IMR-90 (cell line): ENCODE results near the gene GRPEL2. TPM values are rescaled to one million over a fixed set of nuclear protein-coding genes. Genes with fewer than 3 reads are reported as not detected.

ENCODE experiments used
- ATAC-seq: fragments of 200-7000 bp; cut with Tn5 transposase; 2 replicates; pipeline ENCODE4 v1.9.1; 2020; ENCODE audit warnings: low read depth, mild to moderate bottlenecking, moderate library complexity
- BruUV-seq: library from RNA; stranded (reverse); fragments of 400-500 nt; replicated peaks from 2 replicates; lab custom pipeline; 2021; lab: Mats Ljungman, UMichigan
- CTCF ChIA-PET: fragments of 300-600 bp; formaldehyde crosslinking; extraction: SDS; loops from one replicate; lab custom pipeline; 2021; ENCODE audit warnings: antibody characterized with exemption; lab: Yijun Ruan, JAX
- POLR2A ChIA-PET: fragments of 300-600 bp; sonication (Branson Sonifier 250); formaldehyde crosslinking; loops from one replicate; lab custom pipeline; 2022; ENCODE audit warnings: antibody characterized with exemption; ENCODE audit not compliant: unreplicated experiment; lab: Charles Lee
- DNase-seq: peaks from one replicate; pipeline ENCODE4 v3.0.0; 2013
- H2AFZ ChIP-seq: replicated peaks from 2 replicates; pipeline ENCODE3; 2013; ENCODE audit warnings: low read length, mild to moderate bottlenecking; ENCODE audit not compliant: poor library complexity
- H2AK5ac ChIP-seq: 2 replicates; pipeline ENCODE4 v1.6.1; 2013; ENCODE audit warnings: low read depth, low read length, inconsistent platforms
- H2AK9ac ChIP-seq: replicated peaks from 2 replicates; pipeline ENCODE3; 2013; ENCODE audit warnings: mild to moderate bottlenecking, low read depth, low read length, moderate library complexity; ENCODE audit not compliant: poor library complexity
- H2BK120ac ChIP-seq: 2 replicates; pipeline ENCODE4 v1.6.1; 2013; ENCODE audit warnings: low read depth, low read length, inconsistent platforms
- H2BK15ac ChIP-seq: 3 replicates; pipeline ENCODE4 v1.6.1; 2013; ENCODE audit warnings: low read depth, low read length, inconsistent platforms
- H2BK20ac ChIP-seq: 2 replicates; pipeline ENCODE4 v1.6.1; 2013; ENCODE audit warnings: low read depth, mild to moderate bottlenecking, inconsistent platforms, low read length, moderate library complexity
- H2BK5ac ChIP-seq: 2 replicates; pipeline ENCODE4 v1.6.1; 2013; ENCODE audit warnings: mild to moderate bottlenecking, low read depth, low read length, inconsistent platforms; ENCODE audit not compliant: poor library complexity, severe bottlenecking
- H3K14ac ChIP-seq: replicated peaks from 2 replicates; pipeline ENCODE4 v1.6.1; 2013; ENCODE audit warnings: low read depth, low read length, inconsistent platforms
- H3K18ac ChIP-seq: 2 replicates; pipeline ENCODE4 v1.6.1; 2013; ENCODE audit warnings: low read depth, low read length, control low read depth
- H3K23ac ChIP-seq: 2 replicates; pipeline ENCODE4 v1.6.1; 2013; ENCODE audit warnings: low read depth, low read length, inconsistent platforms
- H3K27ac ChIP-seq: 2 replicates; pipeline ENCODE4 v1.5.1; 2013; ENCODE audit warnings: mild to moderate bottlenecking, control low read depth, low read length; ENCODE audit not compliant: insufficient read depth
- H3K27me3 ChIP-seq: 2 replicates; pipeline ENCODE4 v1.6.1; 2013; ENCODE audit warnings: low read length; ENCODE audit not compliant: control insufficient read depth, insufficient read depth
- H3K36me3 ChIP-seq: 2 replicates; pipeline ENCODE4 v1.6.1; 2013; ENCODE audit warnings: low read length, mixed read lengths; ENCODE audit not compliant: control insufficient read depth, insufficient read depth
- H3K4ac ChIP-seq: 2 replicates; pipeline ENCODE4 v1.6.1; 2013; ENCODE audit warnings: low read depth, low read length, inconsistent platforms
- H3K4me1 ChIP-seq: 2 replicates; pipeline ENCODE4 v1.6.1; 2013; ENCODE audit warnings: low read length, mixed read lengths; ENCODE audit not compliant: control insufficient read depth, insufficient read depth
- H3K4me2 ChIP-seq: 2 replicates; pipeline ENCODE4 v1.6.1; 2013; ENCODE audit warnings: low read depth, mild to moderate bottlenecking, control low read depth, low read length, moderate library complexity
- H3K4me3 ChIP-seq: 2 replicates; pipeline ENCODE4 v1.5.1; 2013; ENCODE audit warnings: low read depth, mild to moderate bottlenecking, control low read depth, low read length, moderate library complexity; ENCODE audit not compliant: insufficient read depth
- H3K56ac ChIP-seq: 2 replicates; pipeline ENCODE4 v1.6.1; 2013; ENCODE audit warnings: low read length, inconsistent platforms; ENCODE audit not compliant: insufficient read depth; ENCODE audit errors: extremely low read depth
- H3K79me1 ChIP-seq, 2 experiments: 2 replicates each; pipeline ENCODE4 v1.6.1; 2013; ENCODE audit warnings: low read length in 2 of 2, inconsistent platforms in 1 of 2, low read depth in 1 of 2
- H3K9ac ChIP-seq: 2 replicates; pipeline ENCODE4 v1.6.1; 2013; ENCODE audit warnings: low read depth, low read length, control low read depth
- H3K9me1 ChIP-seq: 2 replicates; pipeline ENCODE4 v1.6.1; 2013; ENCODE audit warnings: low read length, inconsistent platforms; ENCODE audit not compliant: insufficient read depth
- H3K9me3 ChIP-seq: 2 replicates; pipeline ENCODE4 v1.6.1; 2013; ENCODE audit warnings: low read length; ENCODE audit not compliant: control insufficient read depth, insufficient read depth
- H4K20me1 ChIP-seq: 2 replicates; pipeline ENCODE4 v1.6.1; 2013; ENCODE audit warnings: low read length, inconsistent platforms; ENCODE audit not compliant: insufficient read depth
- H4K5ac ChIP-seq: 2 replicates; pipeline ENCODE4 v1.6.1; 2013; ENCODE audit warnings: mild to moderate bottlenecking, low read depth, low read length, control low read depth
- H4K8ac ChIP-seq, 2 experiments: 2 replicates each; pipeline ENCODE4 v1.6.1; 2013; ENCODE audit warnings: low read depth in 2 of 2, low read length in 2 of 2, control low read depth in 1 of 2, inconsistent platforms in 1 of 2
- H4K91ac ChIP-seq: 2 replicates; pipeline ENCODE4 v1.6.1; 2013; ENCODE audit warnings: low read depth, low read length, inconsistent platforms; ENCODE audit not compliant: insufficient read depth
- BHLHE40 ChIP-seq: fragments of 150-350 bp; IDR thresholded peaks from 2 replicates; pipeline ENCODE4 v1.6.1; 2016; ENCODE audit warnings: mild to moderate bottlenecking, low read depth, low read length
- CEBPB ChIP-seq: IDR thresholded peaks from 2 replicates; pipeline ENCODE4 v1.6.1; 2012; ENCODE audit warnings: low read depth, low read length, improper control_type of control experiment
- FOS ChIP-seq: fragments of 150-350 bp; IDR thresholded peaks from 2 replicates; pipeline ENCODE4 v1.6.1; 2016; ENCODE audit warnings: low read depth, low read length
- MAFK ChIP-seq: IDR thresholded peaks from 2 replicates; pipeline ENCODE4 v1.6.1; 2012; ENCODE audit warnings: low read depth, low read length, improper control_type of control experiment
- NFE2L2 ChIP-seq: fragments of 150-350 bp; IDR thresholded peaks from 2 replicates; pipeline ENCODE4 v1.6.1; 2016; ENCODE audit warnings: low read depth, mild to moderate bottlenecking, low read length
- RFX5 ChIP-seq: IDR thresholded peaks from 2 replicates; pipeline ENCODE4 v1.8.0; 2012; ENCODE audit warnings: low read depth, mild to moderate bottlenecking, low read length, moderate library complexity
- WGBS, 2 experiments: methylation state at CpG; one replicate each; pipeline versions ENCODE4 v1.1.5 to v1.1.7; 2013; ENCODE audit warnings: missing lambda C conversion rate in 2 of 2; ENCODE audit not compliant: insufficient read length in 1 of 2; ENCODE audit errors: extremely low coverage in 2 of 2; 5-methylcytosine and 5-hydroxymethylcytosine counted together
- dilution Hi-C: fragments of 300-500 bp; cut with HindIII; formaldehyde crosslinking; loops from one replicate; pipeline ENCODE4 v1.14.3; 2018; ENCODE audit warnings: low sequenced_read_pairs; ENCODE audit not compliant: unreplicated experiment
- in situ Hi-C: fragments of 300-500 bp; cut with MboI; formaldehyde crosslinking; loops from 3 replicates; pipeline ENCODE4 v1.14.3; 2019; ENCODE audit warnings: low sequenced_read_pairs, inconsistent platforms, mixed read lengths
- intact Hi-C: fragments of 100-400 bp; cut with micrococcal nuclease; formaldehyde crosslinking; loops from 2 replicates; pipeline ENCODE4 v1.10.0; 2022
- polyA plus RNA-seq, 3 experiments: library from polyadenylated mRNA; depleted of rRNA; stranded (reverse); fragments of >200 nt; gene quantifications; 2 replicates each; pipeline ENCODE4 v1.2.3, GENCODE V29; 2012; ENCODE audit warnings: low replicate concordance in 1 of 3
- total RNA-seq: library from RNA; depleted of rRNA; stranded (reverse); fragments of >200 nt; gene quantifications from 2 replicates; pipeline ENCODE4 v1.2.3, GENCODE V29; 2012
- TF ChIP-seq, protein P1 (sequence below): conservative IDR thresholded peaks from 2 replicates; pipeline ENCODE4 v1.5.1; 2012; ENCODE audit warnings: mild to moderate bottlenecking, low read depth, low read length, improper control_type of control experiment

The GRPEL2 gene
- total and polyA plus RNA-seq, 2 of the 4 experiments (the other 2 are of a cell fraction) = 6.2 to 18.1 TPM

DNA sequence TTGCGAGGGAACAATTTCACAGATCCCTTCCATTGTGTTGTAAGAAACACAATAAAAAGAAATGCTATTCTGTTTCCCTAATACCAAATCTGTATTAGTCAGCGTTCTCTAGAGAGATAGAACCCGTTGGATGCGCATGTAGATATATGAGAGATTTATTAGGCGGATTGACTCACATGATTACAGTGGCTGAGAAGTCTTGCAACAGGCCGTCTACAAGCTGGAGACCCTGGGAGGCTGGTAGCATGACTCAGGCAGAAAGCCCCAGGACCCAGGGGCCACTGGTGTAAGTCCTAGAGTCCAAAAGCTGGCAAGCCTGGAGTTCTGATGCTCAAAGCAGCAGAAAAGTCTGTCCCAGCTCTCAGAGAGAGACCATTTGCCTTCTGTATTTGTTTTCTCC, 52.2 kb downstream of the GRPEL2 start:
- no peak overlapping the region for H2BK5ac ChIP-seq
- intact Hi-C loops = no loop called here
- H3K4ac ChIP-seq = no peak overlapping the region; the same call in 1 of the 2 replicates
- H3K4me2 ChIP-seq = no peak overlapping the region
- no CpG with 5 or more reads among the region's 6 CpGs for WGBS, 2 experiments
- no peaks in the 10 kb centered on the region for H4K20me1 ChIP-seq
- in situ Hi-C loops = no loop called here
- peak overlapping the region; percentile 57; the same call in 1 of the 2 replicates for H2AK5ac ChIP-seq
- no peak overlapping the region for H3K14ac ChIP-seq
- peak overlapping the region; percentile 33; the same call in 1 of the 2 replicates for H2BK20ac ChIP-seq
- peaks cover 3% of the 10 kb centered on the region for H3K9me1 ChIP-seq
- no peak overlapping the region for H4K91ac ChIP-seq
- peak overlapping the region; percentile 61; the same call in 1 of the 2 replicates for H3K18ac ChIP-seq
- H2AK9ac ChIP-seq = no peak overlapping the region
- ChIA-PET CTCF (no interaction called here), POLR2A (interaction anchor here (0.6 to 0.9 kb wide), 2 partner anchors 10 to 26 kb away, joined by 3 to 4 read pairs; no protein-coding TSS in a partner anchor)
- TF ChIP-seq NFE2L2 (peak; percentile 75; the same call in 1 of the 2 replicates), FOS (peak; percentile 93), RFX5 (no peak), MAFK (peak; percentile 92), BHLHE40 (peak; percentile 41; the same call in 1 of the 2 replicates), CEBPB (peak; percentile 94)
- TF ChIP-seq, protein P1, sequence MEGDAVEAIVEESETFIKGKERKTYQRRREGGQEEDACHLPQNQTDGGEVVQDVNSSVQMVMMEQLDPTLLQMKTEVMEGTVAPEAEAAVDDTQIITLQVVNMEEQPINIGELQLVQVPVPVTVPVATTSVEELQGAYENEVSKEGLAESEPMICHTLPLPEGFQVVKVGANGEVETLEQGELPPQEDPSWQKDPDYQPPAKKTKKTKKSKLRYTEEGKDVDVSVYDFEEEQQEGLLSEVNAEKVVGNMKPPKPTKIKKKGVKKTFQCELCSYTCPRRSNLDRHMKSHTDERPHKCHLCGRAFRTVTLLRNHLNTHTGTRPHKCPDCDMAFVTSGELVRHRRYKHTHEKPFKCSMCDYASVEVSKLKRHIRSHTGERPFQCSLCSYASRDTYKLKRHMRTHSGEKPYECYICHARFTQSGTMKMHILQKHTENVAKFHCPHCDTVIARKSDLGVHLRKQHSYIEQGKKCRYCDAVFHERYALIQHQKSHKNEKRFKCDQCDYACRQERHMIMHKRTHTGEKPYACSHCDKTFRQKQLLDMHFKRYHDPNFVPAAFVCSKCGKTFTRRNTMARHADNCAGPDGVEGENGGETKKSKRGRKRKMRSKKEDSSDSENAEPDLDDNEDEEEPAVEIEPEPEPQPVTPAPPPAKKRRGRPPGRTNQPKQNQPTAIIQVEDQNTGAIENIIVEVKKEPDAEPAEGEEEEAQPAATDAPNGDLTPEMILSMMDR = no peak
- peak; percentile 97 for DNase-seq
- no peak overlapping the region for H3K23ac ChIP-seq
- ATAC-seq = peak; percentile 83
- BruUV-seq = no TSS peak
- no peak overlapping the region for H2AFZ ChIP-seq
- no peak overlapping the region for H3K56ac ChIP-seq
- H2BK120ac ChIP-seq = peak overlapping the region; percentile 50; the same call in 1 of the 2 replicates
- H3K27me3 ChIP-seq = no peaks in the 10 kb centered on the region
- H3K4me1 ChIP-seq = peaks cover 7% of the 10 kb centered on the region
- H3K9ac ChIP-seq = no peak overlapping the region
- H4K8ac ChIP-seq = peak overlapping the region in 1 of 2 experiments; percentile 11; a peak in 2 of 4 replicates
- no peaks in the 10 kb centered on the region for H3K9me3 ChIP-seq
- no peak overlapping the region for H4K5ac ChIP-seq
- dilution Hi-C loops = no loop called here
- 0 out of 2 replicates have a peak overlapping the region, but pooled peaks have one; percentile 23 for H3K27ac ChIP-seq
- H3K79me1 ChIP-seq = peaks cover 0 to 5% of the 10 kb centered on the region in 2 experiments; a peak in 1 of 4 replicates
- H2BK15ac ChIP-seq = 0 out of 3 replicates have a peak overlapping the region, but pooled peaks have one; percentile 20
- no peak overlapping the region for H3K4me3 ChIP-seq
- H3K36me3 ChIP-seq = no peaks in the 10 kb centered on the region
